IPS DF 4.7 (cell line): ENCODE data around the gene DLAT.
A peak's percentile ranks its signal among the peaks of the same experiment; 100 is the strongest.
"Not testable (repeated sequence)": the region's sequence is repeated elsewhere in the genome, so short reads cannot be mapped to it uniquely, and the experiment has no call there.

Experiments used
- DNase-seq: peaks from one replicate; pipeline ENCODE4 v3.0.0-alpha.2; 2013; ENCODE audit warnings: low spot score; ENCODE audit errors: extremely low read depth

The DLAT gene

GRCh38 chr11:112048256-112048655 lies 23.0 kb downstream of the DLAT start:
- not testable (repeated sequence) for DNase-seq

GRCh38 chr11:112049777-112050176 lies 24.6 kb downstream of the DLAT start:
- no peak for DNase-seq

DNA sequence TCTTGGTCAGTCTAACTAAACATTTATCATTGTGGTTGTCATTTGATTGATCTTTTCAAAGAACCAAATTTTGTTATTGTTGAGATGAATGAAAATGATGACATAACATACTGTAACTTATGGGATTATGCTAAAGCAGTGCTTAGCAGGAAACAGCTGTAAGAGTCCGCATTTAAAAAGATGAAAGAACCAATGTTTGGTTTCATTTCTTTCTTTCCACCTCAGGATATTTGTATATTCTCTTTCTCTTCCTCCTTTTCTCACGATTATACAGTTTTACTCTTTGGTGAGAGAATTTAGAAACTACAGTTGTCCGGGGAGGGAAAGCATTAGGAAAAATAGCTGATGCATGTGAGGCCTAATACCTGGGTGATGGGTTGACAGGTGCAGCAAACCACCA lies 25.5 kb downstream of the DLAT start:
- DNase-seq = no peak

GRCh38 chr11:112051768-112052167 lies 26.6 kb downstream of the DLAT start:
- no peak for DNase-seq

- DNase-seq = no peak
Observed at GRCh38 chr11:112057170-112057569, 32.0 kb downstream of the DLAT start.

DNA sequence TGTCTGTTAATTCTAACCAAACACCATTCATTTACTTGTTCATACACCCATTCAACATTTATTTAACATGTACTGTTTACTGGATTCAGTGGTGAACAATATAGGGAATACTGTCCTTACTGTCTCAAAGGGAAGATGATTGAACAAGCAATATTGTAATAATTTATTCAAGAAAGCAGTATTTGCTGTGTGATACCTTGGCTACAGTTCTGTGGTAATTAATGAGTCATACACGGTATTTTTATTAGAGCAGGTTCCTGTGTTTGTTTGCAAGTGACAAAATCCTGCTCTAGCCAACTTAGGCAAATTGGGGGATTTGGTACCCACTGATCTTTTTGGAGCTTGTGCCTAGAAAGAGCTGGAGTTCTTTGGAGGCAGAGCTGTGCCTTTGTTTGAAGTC lies 32.9 kb downstream of the DLAT start:
- DNase-seq = no peak

- no peak for DNase-seq
Observed at GRCh38 chr11:112062923-112063322, 37.7 kb downstream of the DLAT start.

- peak; percentile 69 for DNase-seq
Observed at GRCh38 chr11:112073941-112074811, 49.0 kb downstream of the DLAT start, which contains the start of the genes NKAPD1 and PIH1D2. NKAPD1 (plus strand) TSS chr11:112074299; CDS start chr11:112075575, 1,276 bp downstream. PIH1D2 (minus strand) TSS chr11:112074017; CDS start chr11:112073174, 843 bp downstream.

- no peak for DNase-seq
Observed at GRCh38 chr11:112082729-112083128, 57.5 kb downstream of the DLAT start.

DNA sequence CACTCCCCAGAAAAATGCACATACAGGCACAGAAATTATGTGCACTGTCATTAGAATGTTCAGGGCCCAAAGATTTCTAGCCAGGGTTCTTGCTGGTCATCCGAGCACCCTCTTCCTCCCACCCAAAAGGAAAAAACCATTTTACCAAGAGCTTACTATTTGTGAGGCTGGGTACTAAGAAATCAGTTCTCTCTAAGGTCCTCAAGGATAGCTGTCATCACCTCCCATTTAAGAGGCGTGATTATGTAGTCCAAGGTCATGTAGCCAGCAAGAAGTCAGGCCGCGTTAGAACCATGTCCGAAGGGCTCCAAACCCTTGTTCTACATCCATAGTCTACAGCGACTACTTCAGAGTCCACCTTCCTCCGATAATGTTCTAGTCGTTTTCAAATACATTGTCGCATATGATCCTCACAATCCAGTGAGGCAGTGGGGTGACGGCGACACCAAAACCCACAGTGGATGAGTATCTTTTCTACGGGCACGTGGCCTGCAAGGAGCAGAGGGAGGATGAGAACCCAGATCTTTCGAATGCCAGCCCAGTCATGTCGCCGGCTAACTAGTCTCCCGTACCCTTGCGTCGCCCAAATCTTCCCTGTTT lies 60.7 kb downstream of the DLAT start:
- DNase-seq = no peak

DNA sequence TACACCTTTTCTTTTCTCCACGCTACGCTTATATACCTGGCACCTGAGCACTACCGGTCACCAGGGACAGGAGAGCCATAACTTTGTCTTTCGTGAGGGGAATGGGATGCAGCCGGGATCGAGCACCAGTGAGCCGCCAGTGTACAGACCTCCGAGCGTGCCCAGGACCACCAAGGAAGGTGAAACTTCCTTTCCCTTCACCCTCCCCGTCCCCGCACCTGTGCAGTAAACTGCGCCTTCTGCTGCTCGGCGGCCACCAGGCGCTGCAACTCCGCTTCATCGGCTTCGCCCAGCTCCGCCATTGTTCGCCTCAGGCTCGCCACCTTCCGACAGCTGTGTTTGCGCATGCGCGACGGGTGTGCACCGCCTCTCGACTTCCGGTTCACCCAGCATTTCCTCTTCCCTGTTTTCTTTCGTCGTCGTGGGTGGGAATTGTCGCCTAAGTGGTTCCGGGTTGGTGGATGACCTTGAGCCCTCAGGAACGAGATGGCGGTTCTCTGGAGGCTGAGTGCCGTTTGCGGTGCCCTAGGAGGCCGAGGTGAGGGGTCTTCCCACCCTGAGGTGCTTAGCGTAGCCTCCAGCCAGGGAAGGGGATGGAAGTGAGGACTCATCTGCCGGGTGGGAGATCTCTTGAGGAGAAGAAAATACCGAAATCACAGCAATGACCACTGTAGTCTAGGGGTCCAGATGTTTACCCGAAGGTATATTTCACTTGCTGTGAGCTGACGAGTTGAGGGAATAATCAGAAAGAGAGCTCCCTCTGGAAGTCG lies 61.4 kb downstream of the DLAT start, which contains the start of the genes SDHD and TIMM8B:
Gene SDHD, plus strand, starts transcription at position 452 of the 770 bp plus-strand sequence. Its CDS starts 35 bp downstream, at position 487.
Gene TIMM8B, minus strand, starts transcription at position 335 of the 770 bp plus-strand sequence. Its CDS starts 33 bp downstream, at position 302.
- peak; percentile 91 for DNase-seq

DNA sequence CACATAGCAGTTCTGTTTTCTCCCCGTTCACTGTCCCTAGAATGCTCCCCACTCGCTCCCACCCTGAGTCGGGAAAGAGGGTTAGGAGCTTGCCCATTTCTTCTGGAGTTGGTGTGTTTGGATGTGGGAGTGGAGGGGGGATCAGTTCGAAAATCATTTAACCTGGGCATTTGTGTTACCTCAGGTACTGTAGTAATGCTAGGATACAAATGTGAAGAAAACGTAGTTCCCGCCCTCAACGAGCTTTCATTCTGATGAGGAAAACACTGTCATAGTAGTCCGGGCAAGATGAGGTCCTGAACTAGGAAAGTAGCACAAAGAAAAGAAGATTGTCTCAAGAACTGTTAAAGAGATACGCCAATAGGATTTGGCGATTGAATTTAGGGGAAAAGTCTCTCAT lies 62.0 kb downstream of the DLAT start:
- DNase-seq = no peak

DNA sequence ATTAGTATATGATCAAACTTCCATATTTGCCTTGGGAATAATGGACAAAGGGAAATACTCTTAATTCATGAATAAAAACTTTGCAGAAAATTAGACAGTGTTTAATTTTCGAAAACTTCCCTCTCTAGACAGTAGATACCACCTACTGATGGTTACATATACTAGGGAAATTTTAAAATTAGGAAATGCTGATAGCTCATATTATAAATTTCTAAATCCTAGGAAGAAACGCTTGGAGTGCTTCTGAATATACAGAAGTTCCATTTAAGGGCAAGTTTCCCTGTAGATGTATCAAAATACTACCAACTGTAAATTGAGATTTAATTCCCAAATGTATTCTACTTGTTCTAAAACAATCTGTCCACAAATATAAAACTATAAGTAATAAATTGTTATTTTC lies 70.1 kb downstream of the DLAT start:
- not testable (repeated sequence) for DNase-seq

DNA sequence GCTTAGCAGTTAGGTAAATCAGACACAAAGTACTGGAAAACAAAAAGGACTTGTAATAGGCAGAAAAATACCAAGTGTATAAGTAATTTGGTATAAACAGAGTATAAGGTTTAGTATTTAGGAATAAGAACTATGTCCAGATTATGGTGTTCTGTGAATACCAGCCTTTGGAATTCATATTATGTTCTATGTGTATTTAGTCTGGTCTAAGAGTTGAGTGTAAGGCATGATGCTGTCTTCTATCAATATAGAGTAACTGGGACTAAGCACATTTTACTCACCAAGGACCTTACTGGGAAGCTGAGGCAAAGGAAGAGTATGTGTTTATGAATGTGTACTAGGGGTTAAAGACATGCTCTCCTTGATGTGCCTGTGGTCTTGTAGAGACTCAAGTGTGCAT lies 71.0 kb downstream of the DLAT start:
- no peak for DNase-seq

- no peak for DNase-seq
Observed at GRCh38 chr11:112097734-112098528, 72.7 kb downstream of the DLAT start.

GRCh38 chr11:112100462-112100861 lies 75.3 kb downstream of the DLAT start:
- no peak for DNase-seq

DNA sequence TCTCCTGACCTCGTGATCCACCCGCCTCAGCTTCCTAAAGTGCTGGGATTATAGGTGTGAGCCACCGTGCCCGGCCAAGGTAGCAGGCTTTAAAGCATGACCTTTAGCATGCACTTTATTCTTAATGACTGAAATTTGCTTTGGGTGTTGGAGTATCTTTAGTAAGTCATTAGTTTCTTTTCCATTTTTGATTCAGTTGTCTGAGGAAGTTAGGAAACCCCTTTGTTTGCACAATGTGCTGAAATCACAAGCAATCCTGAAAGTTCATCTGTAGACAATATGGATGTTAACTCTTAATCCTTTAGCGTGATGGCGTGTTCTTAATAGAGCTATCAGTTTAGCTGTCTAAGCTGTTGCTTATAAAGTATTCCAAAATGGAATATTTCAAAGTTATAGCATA lies 78.2 kb downstream of the DLAT start:
- no peak for DNase-seq

GRCh38 chr11:112106070-112106469 lies 80.9 kb downstream of the DLAT start:
- no peak for DNase-seq
